Measurements from ENCODE around the gene HHIPL2.

HHIPL2 gene

GRCh38 chr1:222547944-222548671 is at the start of gene HHIPL2:
Gene HHIPL2 (minus strand): TSS chr1:222548104. CDS start chr1:222548044, 60 bp downstream.
- DNase-seq (ENCODE audit: low read depth, low spot score), result no peak

DNA sequence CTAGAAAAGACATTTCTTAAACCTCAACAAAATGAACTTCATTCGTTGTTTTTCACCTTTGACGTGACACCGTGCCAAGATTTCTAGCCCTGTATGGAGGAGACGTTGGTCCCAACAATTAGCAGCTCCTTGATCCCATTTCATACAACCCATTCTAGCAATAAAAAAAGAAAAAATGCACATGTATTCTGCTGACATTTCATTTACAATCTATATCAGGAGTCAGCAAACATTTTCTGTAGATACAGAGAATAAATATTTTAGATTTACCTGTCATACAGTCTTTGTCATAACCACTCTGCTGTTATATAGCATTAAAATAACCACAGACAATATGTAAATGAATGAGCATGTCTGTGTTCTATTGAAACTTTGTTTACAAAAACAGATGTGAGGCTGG is 48.8 kb upstream of the HHIPL2 start:
- DNase-seq (ENCODE audit: low read depth, low spot score), result no peak

GRCh38 chr1:222594789-222595188 is 46.9 kb upstream of the HHIPL2 start:
- no peak for DNase-seq (ENCODE audit: low read depth, low spot score)

DNA sequence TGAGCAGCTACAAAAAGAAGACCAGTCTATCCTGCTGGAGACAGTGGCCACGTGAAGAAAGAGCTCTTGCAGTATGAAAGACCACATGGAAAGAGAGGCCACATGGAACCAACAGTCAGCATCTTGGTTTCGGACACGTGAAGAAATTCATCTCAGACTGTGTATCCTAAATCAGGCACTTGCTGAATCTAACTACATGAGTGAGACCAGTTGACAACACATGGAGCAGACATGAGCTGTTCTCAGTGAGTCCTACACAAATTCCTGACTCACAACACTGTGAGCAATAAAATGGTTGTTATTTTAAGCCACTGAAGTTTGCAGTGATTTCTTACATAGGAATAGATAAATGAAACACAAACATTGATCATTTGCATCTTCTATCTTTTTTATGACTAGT is 44.3 kb upstream of the HHIPL2 start:
- DNase-seq (ENCODE audit: low read depth, low spot score), result no peak

- peak; percentile 38 for DNase-seq (ENCODE audit: low read depth, low spot score)
Measured at GRCh38 chr1:222589462-222590302, 41.8 kb upstream of the HHIPL2 start, which contains the start of gene TAF1A. Gene TAF1A (minus strand): TSS chr1:222589933.

GRCh38 chr1:222588135-222588534 is 40.2 kb upstream of the HHIPL2 start:
- DNase-seq (ENCODE audit: low read depth, low spot score), result no peak

GRCh38 chr1:222586842-222587241 is 38.9 kb upstream of the HHIPL2 start:
- no peak for DNase-seq (ENCODE audit: low read depth, low spot score)

DNA sequence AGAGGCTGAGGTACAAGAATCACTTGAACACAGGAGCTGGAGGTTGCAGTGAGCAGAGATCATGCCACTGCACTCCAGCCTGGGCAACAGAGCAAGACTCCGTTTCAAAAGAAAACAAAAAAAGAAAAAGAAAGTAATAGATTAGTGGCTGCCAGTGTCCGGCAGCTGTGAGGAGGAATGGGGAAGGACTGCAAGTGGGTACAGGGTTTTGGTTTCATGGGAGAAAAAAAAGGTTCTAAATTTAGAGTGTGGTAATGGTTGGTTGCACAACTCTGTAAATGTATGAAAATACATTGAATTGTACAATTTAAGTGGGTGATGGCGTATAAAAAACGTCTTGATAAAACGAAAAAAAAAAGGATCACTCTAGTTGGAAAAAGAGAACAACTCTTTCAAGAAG is 35.2 kb upstream of the HHIPL2 start:
- no peak for DNase-seq (ENCODE audit: low read depth, low spot score)

GRCh38 chr1:222582099-222582774 is 34.3 kb upstream of the HHIPL2 start:
- no peak for DNase-seq (ENCODE audit: low read depth, low spot score)

DNA sequence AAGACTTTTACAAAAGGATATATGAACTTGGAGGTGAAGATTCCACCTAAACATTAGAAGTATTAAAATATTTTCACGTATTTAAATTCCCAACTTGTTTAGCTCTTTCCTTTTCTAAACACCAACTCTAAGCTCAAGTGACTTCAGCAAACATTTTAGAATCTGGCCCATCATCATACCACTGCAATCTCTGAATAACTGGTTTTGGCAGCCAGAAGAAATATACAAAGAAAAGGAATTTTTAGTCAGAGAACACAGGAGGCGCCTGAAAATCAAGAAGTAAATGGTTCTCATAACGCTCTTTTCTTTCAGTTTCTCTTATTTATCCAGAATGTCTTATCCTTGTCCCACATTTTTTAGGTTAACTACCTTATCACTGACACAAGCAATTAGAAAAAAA is 31.4 kb upstream of the HHIPL2 start:
- no peak for DNase-seq (ENCODE audit: low read depth, low spot score)

- no peak for DNase-seq (ENCODE audit: low read depth, low spot score)
Measured at GRCh38 chr1:222570837-222571236, 22.9 kb upstream of the HHIPL2 start.

DNA sequence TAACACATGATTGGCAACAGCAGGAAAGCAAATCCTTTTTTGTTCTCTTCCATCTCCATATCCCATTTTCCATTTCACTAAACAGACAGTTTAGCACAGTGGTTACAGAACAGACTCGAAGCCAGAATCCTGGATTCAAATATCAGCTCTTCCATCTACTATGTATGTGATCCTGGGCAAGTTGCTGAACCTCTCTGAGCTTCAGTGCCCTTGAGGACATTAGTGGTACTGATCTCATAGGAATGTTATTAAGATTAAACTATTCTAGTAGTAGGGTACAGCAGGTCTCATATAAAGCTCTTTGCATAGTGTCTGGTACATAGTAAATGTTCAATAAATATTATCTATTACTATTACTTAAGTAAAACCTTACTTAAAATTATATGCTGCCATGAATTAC is 13.8 kb upstream of the HHIPL2 start:
- DNase-seq (ENCODE audit: low read depth, low spot score), result no peak

DNA sequence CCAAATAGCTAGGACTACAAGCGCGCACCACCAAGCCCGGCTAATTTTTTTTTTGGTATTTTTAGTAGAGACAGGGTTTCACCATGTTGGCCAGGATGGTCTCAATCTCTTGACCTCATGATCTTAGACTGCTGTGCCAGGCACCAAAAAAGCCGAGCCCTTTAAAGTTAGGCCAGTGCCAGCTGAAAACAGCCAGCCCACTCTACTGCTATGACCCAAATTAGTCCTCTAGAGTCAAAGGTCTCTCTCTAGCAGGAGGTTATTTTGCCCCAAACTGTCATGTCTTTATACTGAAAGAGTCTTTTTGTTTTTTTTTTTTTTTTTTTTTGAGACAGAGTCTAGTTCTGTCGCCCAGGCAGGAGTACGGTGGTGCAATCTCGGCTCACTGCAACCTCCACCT is 9.7 kb upstream of the HHIPL2 start:
- DNase-seq (ENCODE audit: low read depth, low spot score), result no peak

GRCh38 chr1:222557148-222557547 is 9.2 kb upstream of the HHIPL2 start:
- DNase-seq (ENCODE audit: low read depth, low spot score), result no peak

- DNase-seq (ENCODE audit: low read depth, low spot score), result no peak
Measured at GRCh38 chr1:222555992-222556615, 8.2 kb upstream of the HHIPL2 start.

GRCh38 chr1:222554177-222554576 is 6.3 kb upstream of the HHIPL2 start:
- DNase-seq (ENCODE audit: low read depth, low spot score), result no peak

DNA sequence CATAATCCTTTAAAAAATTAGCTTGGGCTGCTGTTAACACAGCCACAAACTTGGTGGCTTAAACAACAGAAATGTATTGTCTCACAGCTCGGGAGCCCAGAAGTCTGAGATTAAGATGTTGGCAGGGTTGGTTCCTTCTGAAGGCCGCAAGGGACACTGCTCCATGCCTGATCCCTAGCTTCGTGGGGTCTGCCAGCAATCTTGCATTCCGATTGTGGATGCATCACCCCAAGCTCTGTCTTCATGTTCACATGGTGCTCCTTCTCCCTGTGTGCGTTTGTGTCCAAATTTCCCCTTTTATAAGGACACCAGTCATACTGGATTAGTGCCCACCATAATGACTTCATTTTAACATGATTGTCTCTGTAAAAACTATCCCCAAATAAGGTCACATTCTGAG is 5.0 kb upstream of the HHIPL2 start:
- DNase-seq (ENCODE audit: low read depth, low spot score), result no peak

GRCh38 chr1:222547260-222547614 is 667 bp downstream of the HHIPL2 start:
- no peak for DNase-seq (ENCODE audit: low read depth, low spot score)

GRCh38 chr1:222546548-222547259 is 1.2 kb downstream of the HHIPL2 start:
- DNase-seq (ENCODE audit: low read depth, low spot score), result no peak

DNA sequence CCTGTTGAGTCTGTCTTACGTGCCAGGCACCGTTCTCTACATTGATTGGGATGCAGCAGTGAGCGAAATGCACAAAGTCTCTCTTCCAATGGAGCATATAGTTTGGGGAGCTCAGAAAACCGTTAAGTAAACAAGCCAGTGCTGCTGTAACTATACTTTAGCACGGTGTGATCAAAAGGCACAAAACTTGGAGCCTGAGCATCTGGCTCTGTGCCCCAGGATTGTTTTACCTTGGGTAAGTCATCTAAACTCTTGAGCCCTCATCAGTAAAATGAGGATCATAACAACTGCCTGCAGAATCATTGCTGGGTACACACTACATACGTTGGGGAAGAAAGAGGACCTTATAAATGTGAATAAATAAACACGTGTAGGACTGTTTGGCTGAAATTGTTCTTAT is 1.8 kb downstream of the HHIPL2 start:
- DNase-seq (ENCODE audit: low read depth, low spot score), result no peak

DNA sequence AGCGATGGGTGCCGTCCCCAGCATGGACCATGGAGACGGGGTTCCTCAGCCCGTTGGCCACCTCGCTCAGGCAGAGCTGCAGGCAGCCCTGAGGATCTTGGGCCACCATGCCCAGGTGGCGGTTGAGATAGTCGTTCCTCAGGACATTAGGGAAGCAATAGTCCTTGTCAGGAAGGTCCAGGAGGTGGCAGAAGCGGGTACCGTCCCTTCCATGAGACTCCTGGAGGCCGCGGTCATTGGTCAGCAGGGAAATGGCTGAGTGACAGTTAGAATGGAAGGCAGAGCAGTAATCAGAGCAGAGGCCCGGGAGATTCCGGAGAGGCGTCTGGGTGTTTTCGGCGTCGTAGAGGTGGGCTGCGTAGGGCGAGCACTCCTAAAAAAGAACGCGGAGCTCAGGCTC is 4.1 kb downstream of the HHIPL2 start:
- no peak for DNase-seq (ENCODE audit: low read depth, low spot score)

Measured in iPS DF 19.7 (cell line).